ENCODE data around the gene CIAO2A.

CIAO2A gene

GRCh38 chr15:64131547-64131946, 37.9 kb upstream of the CIAO2A start:
- Histone ChIP-seq H3K4me3 (ENCODE audit: low read length) (no peak overlapping the region), H3K9ac (ENCODE audit: low read length) (no peak overlapping the region), H3K36me3 (replicated peaks; ENCODE audit: insufficient read depth, low read length) (peaks cover 5% of the 10 kb centered on the region), H3K4me2 (ENCODE audit: low read depth, low read length) (no peak overlapping the region), H3K9me2 (replicated peaks; ENCODE audit: insufficient read depth, low read length) (no peaks in the 10 kb centered on the region), H3K27ac (ENCODE audit: low read length) (no peak overlapping the region), H4K20me1 (ENCODE audit: insufficient read depth, low read length) (no peaks in the 10 kb centered on the region), H3K79me2 (ENCODE audit: low read length) (no peaks in the 10 kb centered on the region), H3K27me3 (replicated peaks; ENCODE audit: insufficient read depth, low read length) (no peaks in the 10 kb centered on the region), H3F3A (ENCODE audit: insufficient read depth, low read length) (no peaks in the 10 kb centered on the region), H3K4me1 (ENCODE audit: low read length) (no peaks in the 10 kb centered on the region), H3K9me3 (replicated peaks; ENCODE audit: insufficient read depth, low read length) (no peaks in the 10 kb centered on the region), H2AFZ (ENCODE audit: low read length) (no peak overlapping the region)
- no peak for TF ChIP-seq EZH2 (optimal IDR thresholded peaks at IDR 0.05; ENCODE audit: low read depth, low read length)
- TF ChIP-seq CTCF (IDR thresholded peaks at IDR 0.05; ENCODE audit: low read length), result no peak
- no peak for TF ChIP-seq EZH2phosphoT487 (IDR thresholded peaks at IDR 0.05; ENCODE audit: low read length)
- DNase-seq, result no peak

DNA sequence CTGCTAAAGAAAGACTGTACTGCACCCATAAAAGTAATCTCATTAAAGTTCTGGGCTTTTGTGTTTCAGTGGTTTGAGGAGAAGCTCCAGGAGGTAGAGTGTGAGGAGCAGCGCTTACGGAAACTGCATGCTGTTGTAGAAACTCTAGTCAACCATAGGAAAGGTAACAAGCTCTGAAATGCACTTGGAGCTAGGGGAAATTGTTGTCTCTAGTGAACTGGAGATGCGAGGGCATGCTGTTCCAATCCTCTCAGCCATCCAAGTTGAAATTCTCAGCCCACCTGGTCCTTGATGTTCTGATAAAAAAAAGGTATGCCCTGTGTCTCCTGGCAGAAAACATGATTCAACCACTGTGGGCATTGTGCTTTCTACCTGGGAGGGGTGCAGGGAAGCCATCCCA, 36.5 kb upstream of the CIAO2A start:
- Histone ChIP-seq H3K4me3 (ENCODE audit: low read length) (no peak overlapping the region), H3K27ac (ENCODE audit: low read length) (no peak overlapping the region), H3K4me2 (ENCODE audit: low read depth, low read length) (no peak overlapping the region), H4K20me1 (ENCODE audit: insufficient read depth, low read length) (no peaks in the 10 kb centered on the region), H3F3A (ENCODE audit: insufficient read depth, low read length) (no peaks in the 10 kb centered on the region), H3K4me1 (ENCODE audit: low read length) (no peaks in the 10 kb centered on the region), H3K9ac (ENCODE audit: low read length) (no peak overlapping the region), H3K27me3 (replicated peaks; ENCODE audit: insufficient read depth, low read length) (no peaks in the 10 kb centered on the region), H3K9me2 (replicated peaks; ENCODE audit: insufficient read depth, low read length) (no peaks in the 10 kb centered on the region), H3K36me3 (replicated peaks; ENCODE audit: insufficient read depth, low read length) (peaks cover 12% of the 10 kb centered on the region), H2AFZ (ENCODE audit: low read length) (no peak overlapping the region), H3K9me3 (replicated peaks; ENCODE audit: insufficient read depth, low read length) (no peaks in the 10 kb centered on the region), H3K79me2 (ENCODE audit: low read length) (no peaks in the 10 kb centered on the region)
- DNase-seq, result no peak
- TF ChIP-seq CTCF (IDR thresholded peaks at IDR 0.05; ENCODE audit: low read length) (no peak), EZH2 (optimal IDR thresholded peaks at IDR 0.05; ENCODE audit: low read depth, low read length) (no peak), EZH2phosphoT487 (IDR thresholded peaks at IDR 0.05; ENCODE audit: low read length) (no peak)

GRCh38 chr15:64127521-64128270, 34.1 kb upstream of the CIAO2A start:
- Histone ChIP-seq H2AFZ (ENCODE audit: low read length) (no peak overlapping the region), H3K9ac (ENCODE audit: low read length) (no peak overlapping the region), H3K27ac (ENCODE audit: low read length) (no peak overlapping the region), H3K9me2 (replicated peaks; ENCODE audit: insufficient read depth, low read length) (no peaks in the 10 kb centered on the region), H3K4me3 (ENCODE audit: low read length) (no peak overlapping the region), H3K4me1 (ENCODE audit: low read length) (no peaks in the 10 kb centered on the region), H3F3A (ENCODE audit: insufficient read depth, low read length) (no peaks in the 10 kb centered on the region), H3K79me2 (ENCODE audit: low read length) (no peaks in the 10 kb centered on the region), H3K36me3 (replicated peaks; ENCODE audit: insufficient read depth, low read length) (peaks cover 12% of the 10 kb centered on the region; the same call in 1 of the 2 replicates), H3K4me2 (ENCODE audit: low read depth, low read length) (no peak overlapping the region), H3K9me3 (replicated peaks; ENCODE audit: insufficient read depth, low read length) (no peaks in the 10 kb centered on the region), H4K20me1 (ENCODE audit: insufficient read depth, low read length) (no peaks in the 10 kb centered on the region), H3K27me3 (replicated peaks; ENCODE audit: insufficient read depth, low read length) (no peaks in the 10 kb centered on the region)
- TF ChIP-seq CTCF (IDR thresholded peaks at IDR 0.05; ENCODE audit: low read length), result no peak
- no peak for TF ChIP-seq EZH2 (optimal IDR thresholded peaks at IDR 0.05; ENCODE audit: low read depth, low read length)
- no peak for TF ChIP-seq EZH2phosphoT487 (IDR thresholded peaks at IDR 0.05; ENCODE audit: low read length)
- no peak for DNase-seq

Measured in MM.1S (cell line).